GM12864 (cell line): ENCODE data around the gene NEUROG2.
"Not testable (repeated sequence)": the region's sequence is repeated elsewhere in the genome, so short reads cannot be mapped to it uniquely, and the experiment has no call there.

Source experiments
- DNase-seq: peaks from one replicate; pipeline ENCODE4 v3.0.0-alpha.2; 2011; ENCODE audit warnings: low read depth
- H3K4me3 ChIP-seq: 2 replicates; pipeline ENCODE4 v1.5.1; 2011; ENCODE audit warnings: mild to moderate bottlenecking, low read depth, low read length, control low read depth
- TF ChIP-seq, protein P1 (sequence below): IDR thresholded peaks from 2 replicates; pipeline ENCODE4 v1.5.1; 2011; ENCODE audit warnings: low read depth, mild to moderate bottlenecking, moderate library complexity, low read length, control low read depth, inconsistent platforms; ENCODE audit errors: missing control alignments

NEUROG2 gene

DNA sequence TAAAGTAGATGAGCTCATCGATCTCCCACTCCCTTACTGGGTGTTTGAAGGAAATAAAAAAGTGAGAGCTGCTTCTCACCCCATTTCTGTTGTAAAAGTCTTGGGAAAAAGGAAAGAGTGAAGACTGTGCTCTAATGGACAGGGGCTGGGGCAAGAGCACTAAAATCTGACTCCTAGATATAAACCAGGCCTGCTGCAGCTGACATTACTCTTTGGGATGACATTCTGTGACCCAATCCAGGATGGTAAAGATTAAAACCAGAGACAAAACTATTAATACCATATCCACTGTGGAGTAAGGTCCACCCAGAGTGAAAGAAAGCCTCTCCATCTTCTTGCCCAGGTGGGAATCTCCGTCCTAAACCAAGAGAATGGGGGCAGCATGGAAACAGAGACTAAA is 20.1 kb upstream of the NEUROG2 start:
- no peak for DNase-seq
- TF ChIP-seq, protein P1, sequence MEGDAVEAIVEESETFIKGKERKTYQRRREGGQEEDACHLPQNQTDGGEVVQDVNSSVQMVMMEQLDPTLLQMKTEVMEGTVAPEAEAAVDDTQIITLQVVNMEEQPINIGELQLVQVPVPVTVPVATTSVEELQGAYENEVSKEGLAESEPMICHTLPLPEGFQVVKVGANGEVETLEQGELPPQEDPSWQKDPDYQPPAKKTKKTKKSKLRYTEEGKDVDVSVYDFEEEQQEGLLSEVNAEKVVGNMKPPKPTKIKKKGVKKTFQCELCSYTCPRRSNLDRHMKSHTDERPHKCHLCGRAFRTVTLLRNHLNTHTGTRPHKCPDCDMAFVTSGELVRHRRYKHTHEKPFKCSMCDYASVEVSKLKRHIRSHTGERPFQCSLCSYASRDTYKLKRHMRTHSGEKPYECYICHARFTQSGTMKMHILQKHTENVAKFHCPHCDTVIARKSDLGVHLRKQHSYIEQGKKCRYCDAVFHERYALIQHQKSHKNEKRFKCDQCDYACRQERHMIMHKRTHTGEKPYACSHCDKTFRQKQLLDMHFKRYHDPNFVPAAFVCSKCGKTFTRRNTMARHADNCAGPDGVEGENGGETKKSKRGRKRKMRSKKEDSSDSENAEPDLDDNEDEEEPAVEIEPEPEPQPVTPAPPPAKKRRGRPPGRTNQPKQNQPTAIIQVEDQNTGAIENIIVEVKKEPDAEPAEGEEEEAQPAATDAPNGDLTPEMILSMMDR = no peak
- no peak overlapping the region for H3K4me3 ChIP-seq

DNA sequence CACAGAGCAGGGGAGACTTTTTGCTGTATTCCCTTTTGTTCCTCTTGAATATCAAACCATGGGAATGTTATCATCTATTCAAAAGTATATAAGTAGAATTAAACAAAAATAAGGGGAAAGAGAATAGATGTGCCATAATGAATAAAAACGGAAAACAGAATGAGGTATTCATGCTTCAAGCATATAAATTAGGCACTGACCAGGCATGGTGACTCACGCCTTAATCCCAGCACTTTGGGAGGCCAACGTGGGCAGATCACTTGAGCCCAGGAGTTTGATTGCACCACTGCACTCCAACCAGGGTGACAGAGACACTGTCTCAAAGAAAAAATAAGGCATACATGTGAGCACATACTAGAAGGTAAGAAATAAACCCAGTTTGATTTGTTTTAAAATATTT is 16.3 kb upstream of the NEUROG2 start:
- no peak overlapping the region for H3K4me3 ChIP-seq
- DNase-seq = no peak
- TF ChIP-seq, protein P1 = no peak

DNA sequence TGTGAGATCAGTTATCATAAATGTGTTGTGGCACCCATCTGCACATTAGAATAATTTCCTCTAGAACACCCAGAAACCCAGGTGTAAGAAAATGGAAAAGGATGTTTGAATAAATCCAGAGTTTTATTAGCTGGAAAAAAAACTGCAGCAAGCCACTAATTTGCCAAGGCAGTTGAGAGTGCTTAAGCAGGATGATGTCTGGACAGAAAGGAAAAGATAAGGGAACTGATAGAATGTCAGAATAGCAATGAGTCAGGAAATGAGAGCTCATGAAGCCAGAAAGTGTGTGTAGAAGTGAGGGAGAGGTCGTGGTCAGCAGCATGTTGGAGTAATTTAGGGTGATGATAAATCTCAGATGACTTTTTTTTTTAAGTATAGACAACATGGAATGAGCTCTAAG is 15.2 kb upstream of the NEUROG2 start:
- DNase-seq = no peak
- TF ChIP-seq, protein P1 = no peak
- H3K4me3 ChIP-seq = no peak overlapping the region

DNA sequence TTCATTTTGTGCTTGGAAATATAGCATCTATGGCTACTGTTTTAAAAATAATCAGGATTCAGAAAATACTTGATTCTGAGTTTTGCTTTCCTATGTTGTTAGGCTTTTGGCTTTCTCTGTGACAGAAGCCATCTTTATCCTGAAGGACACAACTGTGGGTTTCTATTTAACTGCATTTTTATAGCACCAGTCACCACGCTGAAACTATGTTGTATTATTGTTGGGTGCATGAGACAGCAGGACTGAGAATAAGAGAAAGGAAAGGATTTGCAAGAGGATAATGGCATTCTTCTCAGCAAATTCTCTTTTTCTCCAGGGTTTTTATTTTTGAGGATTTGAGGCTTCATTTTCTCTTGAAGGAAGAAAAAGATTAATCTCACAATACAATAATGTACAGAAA is 10.1 kb upstream of the NEUROG2 start:
- H3K4me3 ChIP-seq = no peak overlapping the region
- DNase-seq = no peak
- TF ChIP-seq, protein P1 = no peak

DNA sequence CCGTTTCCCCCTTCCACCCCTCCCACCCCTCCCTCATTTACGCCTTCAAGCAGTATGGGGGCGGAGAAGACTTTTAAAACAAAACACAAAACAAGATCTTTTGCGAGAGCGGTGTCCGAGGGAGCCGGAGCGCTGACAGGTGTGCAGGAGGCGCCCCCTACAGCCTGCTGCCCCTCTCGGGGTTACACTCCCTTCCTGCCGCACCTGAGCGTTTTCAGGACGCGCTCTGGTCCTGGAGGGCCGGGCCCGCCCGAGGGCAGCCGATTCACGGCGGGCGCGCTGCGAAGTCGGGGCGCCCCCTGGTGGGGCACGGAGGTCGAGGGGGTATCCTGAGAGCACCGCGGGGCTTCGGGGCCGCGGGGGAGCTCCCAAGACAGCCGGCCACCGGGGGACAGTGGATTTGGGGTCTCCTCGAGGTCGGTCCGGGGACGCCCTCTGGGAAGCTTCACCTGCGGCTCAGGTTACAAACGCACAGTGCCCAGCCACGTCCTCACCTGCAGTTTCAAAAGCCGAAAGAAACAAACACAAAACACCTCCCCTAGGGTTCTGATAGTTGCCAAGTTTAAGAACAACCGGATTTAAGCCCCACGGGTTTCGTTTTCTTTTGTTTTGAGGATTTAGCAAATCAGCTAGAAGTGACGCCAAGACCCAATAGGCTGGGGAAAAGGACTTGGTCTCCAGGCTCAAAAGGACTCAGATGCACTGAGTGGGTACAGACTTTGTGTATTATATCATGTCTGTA is 8.0 kb upstream of the NEUROG2 start:
- DNase-seq = peak; percentile 72

DNA sequence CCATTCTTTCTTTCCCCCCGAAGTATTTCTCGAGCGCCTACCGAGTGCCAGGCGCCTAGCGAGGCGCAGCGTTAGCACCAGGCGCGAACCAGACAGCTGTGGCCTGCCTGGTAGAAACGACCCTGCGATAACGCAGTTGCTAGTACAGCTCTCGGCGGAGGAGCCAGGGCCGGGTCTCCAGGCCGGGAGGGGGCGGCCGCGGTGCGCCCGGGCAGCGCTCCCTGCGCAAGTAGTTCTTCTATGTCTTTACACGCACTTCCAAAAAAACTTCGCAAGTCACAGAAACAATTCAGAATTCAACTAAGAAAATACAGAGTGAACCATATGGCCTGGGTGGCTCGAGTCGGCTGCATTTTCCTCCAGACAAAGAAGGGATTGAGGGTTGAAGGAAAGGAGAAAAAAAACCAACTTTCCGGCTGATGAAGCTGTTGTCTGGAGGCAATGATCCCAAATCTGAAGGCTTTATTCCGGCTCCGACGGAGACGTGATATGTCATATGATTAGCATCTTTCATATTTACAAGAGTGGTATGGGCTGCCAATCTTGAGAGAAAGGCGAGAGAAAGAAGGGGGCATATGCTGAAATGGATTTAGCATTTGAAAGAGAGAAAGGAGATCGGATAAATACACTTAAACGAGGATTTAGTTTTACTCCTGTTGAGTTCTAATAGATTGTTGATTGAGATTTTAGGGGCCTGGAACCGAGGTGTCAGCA is 7.2 kb upstream of the NEUROG2 start:
- TF ChIP-seq, protein P1 = peak; percentile 41
- DNase-seq = no peak
- peak overlapping the region; percentile 57 for H3K4me3 ChIP-seq

More for the DNA sequence above, 8.0 kb upstream of the NEUROG2 start:
- TF ChIP-seq, protein P1 = peak; percentile 79
- peak overlapping the region; percentile 57 for H3K4me3 ChIP-seq

DNA sequence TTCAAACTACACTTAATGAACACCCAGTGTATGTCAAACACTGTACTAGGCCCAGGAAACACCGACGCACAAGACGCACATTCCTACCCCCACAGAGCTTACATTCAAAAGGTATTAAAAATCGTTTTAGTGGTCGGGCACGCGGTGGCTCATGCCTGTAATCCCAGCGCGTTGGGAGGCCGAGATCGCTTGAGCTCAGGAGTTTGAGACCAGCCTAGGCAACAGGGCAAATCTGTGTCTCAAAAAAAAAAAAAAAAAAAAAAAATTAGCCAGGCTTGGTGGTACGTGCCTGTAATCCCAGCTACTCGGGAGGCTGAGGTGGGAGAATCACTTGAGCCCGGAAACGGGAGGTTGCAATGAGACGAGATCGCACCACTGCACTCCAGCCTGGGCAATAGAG is 6.5 kb upstream of the NEUROG2 start:
- DNase-seq, H3K4me3 ChIP-seq: not testable (repeated sequence)
